B cell (primary cell): ENCODE data around the gene EIF2S1.

Experiments used
- EZH2 ChIP-seq: IDR thresholded peaks from 2 replicates; pipeline ENCODE4 v1.6.1; 2012; ENCODE audit warnings: borderline replicate concordance, low read depth, mild to moderate bottlenecking, moderate library complexity, low read length; ENCODE audit not compliant: insufficient read depth, poor library complexity, severe bottlenecking
- TF ChIP-seq, protein P1 (sequence below): fragments of 200-600 bp; IDR thresholded peaks from one replicate; pipeline ENCODE4 v1.8.0; 2022; ENCODE audit warnings: antibody characterized with exemption, mild to moderate bottlenecking

DNA sequence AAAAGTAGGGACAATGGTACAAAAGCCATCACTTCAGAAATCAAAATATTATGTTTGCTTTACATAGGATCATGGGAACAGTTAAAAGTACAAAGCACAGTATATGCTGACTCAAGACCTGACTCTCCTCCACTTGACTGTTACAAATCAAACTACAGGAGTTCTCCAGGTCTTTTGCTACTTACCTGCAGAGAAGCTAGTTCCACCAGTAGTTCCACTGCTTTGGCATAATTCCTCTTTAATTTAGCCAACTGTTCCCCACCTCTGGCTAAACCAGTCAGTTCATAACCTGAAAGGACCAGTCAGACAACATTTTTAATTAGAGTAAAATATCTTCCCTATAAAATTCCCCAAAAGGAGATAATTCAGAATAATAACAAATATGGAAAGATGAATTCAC lies 14.5 kb upstream of the EIF2S1 start:
- TF ChIP-seq, protein P1, sequence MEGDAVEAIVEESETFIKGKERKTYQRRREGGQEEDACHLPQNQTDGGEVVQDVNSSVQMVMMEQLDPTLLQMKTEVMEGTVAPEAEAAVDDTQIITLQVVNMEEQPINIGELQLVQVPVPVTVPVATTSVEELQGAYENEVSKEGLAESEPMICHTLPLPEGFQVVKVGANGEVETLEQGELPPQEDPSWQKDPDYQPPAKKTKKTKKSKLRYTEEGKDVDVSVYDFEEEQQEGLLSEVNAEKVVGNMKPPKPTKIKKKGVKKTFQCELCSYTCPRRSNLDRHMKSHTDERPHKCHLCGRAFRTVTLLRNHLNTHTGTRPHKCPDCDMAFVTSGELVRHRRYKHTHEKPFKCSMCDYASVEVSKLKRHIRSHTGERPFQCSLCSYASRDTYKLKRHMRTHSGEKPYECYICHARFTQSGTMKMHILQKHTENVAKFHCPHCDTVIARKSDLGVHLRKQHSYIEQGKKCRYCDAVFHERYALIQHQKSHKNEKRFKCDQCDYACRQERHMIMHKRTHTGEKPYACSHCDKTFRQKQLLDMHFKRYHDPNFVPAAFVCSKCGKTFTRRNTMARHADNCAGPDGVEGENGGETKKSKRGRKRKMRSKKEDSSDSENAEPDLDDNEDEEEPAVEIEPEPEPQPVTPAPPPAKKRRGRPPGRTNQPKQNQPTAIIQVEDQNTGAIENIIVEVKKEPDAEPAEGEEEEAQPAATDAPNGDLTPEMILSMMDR = no peak
- no peak for TF ChIP-seq EZH2
